SU-DHL-6 (cell line): ENCODE measurements around the gene KLF13.

ENCODE experiments used
- EZH2phosphoT487 ChIP-seq: fragments of 200-600 bp; sonication (generic), shearing (Covaris generic); conservative IDR thresholded peaks from 2 replicates; pipeline ENCODE4 v1.6.1; 2018; ENCODE audit warnings: mild to moderate bottlenecking, antibody characterized with exemption, low read length, moderate library complexity, mixed read lengths
- TF ChIP-seq, protein P1 (sequence below): fragments of 200-600 bp; sonication (generic); IDR thresholded peaks from one replicate; pipeline ENCODE4 v1.5.1; 2017; ENCODE audit warnings: antibody characterized with exemption, mild to moderate bottlenecking, low read length, moderate library complexity; ENCODE audit not compliant: insufficient read depth, poor library complexity, severe bottlenecking

DNA sequence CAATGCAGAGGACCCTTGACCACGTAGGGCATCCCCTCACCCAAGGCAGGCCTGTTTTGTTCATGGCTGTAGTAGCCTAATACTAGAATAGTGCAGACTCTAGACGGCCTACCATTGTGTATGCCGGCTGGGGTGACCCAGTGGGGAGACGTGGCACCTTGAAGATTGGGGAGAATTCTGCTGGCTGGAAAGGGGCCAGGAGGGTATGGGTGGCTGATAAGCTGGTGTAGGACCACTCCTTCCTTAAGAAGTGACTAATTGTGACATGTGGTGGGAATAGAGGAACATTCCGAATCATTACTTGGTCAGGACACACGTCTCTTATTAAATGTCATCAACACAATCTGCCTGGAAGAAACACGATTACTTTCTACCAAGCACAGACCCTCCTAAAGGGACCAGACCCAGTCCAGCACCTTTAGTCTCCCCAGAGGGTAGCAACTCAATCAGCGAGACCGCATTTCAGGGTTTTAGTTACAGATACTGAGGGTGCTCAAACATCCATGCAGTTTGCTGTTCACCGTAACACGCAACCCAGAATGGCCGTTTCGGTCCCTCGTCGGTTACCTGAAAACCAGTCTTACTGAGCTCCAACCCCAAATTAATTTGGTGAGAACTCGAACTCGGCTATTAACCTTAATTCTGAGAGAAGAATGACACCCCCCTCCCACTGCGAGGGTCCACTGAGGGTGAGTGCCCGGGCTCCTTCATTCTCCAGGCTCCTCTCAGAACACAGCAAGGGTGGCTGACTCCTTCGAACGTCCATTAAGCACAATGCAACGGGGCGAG is 1.6 kb upstream of the KLF13 start:
- TF ChIP-seq, protein P1, sequence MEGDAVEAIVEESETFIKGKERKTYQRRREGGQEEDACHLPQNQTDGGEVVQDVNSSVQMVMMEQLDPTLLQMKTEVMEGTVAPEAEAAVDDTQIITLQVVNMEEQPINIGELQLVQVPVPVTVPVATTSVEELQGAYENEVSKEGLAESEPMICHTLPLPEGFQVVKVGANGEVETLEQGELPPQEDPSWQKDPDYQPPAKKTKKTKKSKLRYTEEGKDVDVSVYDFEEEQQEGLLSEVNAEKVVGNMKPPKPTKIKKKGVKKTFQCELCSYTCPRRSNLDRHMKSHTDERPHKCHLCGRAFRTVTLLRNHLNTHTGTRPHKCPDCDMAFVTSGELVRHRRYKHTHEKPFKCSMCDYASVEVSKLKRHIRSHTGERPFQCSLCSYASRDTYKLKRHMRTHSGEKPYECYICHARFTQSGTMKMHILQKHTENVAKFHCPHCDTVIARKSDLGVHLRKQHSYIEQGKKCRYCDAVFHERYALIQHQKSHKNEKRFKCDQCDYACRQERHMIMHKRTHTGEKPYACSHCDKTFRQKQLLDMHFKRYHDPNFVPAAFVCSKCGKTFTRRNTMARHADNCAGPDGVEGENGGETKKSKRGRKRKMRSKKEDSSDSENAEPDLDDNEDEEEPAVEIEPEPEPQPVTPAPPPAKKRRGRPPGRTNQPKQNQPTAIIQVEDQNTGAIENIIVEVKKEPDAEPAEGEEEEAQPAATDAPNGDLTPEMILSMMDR = no peak
- no peak for TF ChIP-seq EZH2phosphoT487
